Mesenchymal stem cell (in vitro differentiated cells and primary cell): ENCODE results near the gene PPARA.

Experiments
- DNase-seq: peaks from one replicate; pipeline ENCODE4 v3.0.0-alpha.2; 2013
- H2AFZ ChIP-seq: one replicate; pipeline ENCODE4 v1.6.1; 2013; ENCODE audit warnings: low read depth, mild to moderate bottlenecking, control low read depth, inconsistent platforms, low read length, moderate library complexity
- H2AK5ac ChIP-seq: 2 replicates; pipeline ENCODE4 v1.6.1; 2013; ENCODE audit warnings: low read length, moderate library complexity, mild to moderate bottlenecking, inconsistent platforms; ENCODE audit not compliant: severe bottlenecking
- H2BK120ac ChIP-seq: one replicate; pipeline ENCODE4 v1.6.1; 2013; ENCODE audit warnings: low read depth, mild to moderate bottlenecking, inconsistent platforms, low read length, moderate library complexity
- H2BK12ac ChIP-seq, 2 experiments: one replicate each; pipeline ENCODE4 v1.6.1; 2013; ENCODE audit warnings: inconsistent platforms in 2 of 2, low read length in 2 of 2, mild to moderate bottlenecking in 2 of 2, moderate library complexity in 2 of 2, control low read depth in 1 of 2
- H2BK15ac ChIP-seq: one replicate; pipeline ENCODE4 v1.6.1; 2013; ENCODE audit warnings: mild to moderate bottlenecking, low read depth, inconsistent platforms; ENCODE audit not compliant: poor library complexity, severe bottlenecking
- H2BK5ac ChIP-seq: 2 replicates; pipeline ENCODE4 v1.6.1; 2013; ENCODE audit warnings: low read depth, mild to moderate bottlenecking, low read length, control low read depth, inconsistent platforms; ENCODE audit not compliant: poor library complexity, severe bottlenecking
- H3K14ac ChIP-seq, 2 experiments: one replicate each; pipeline ENCODE4 v1.6.1; 2013; ENCODE audit warnings: inconsistent platforms in 2 of 2, low read length in 2 of 2, control low read depth in 1 of 2, mild to moderate bottlenecking in 1 of 2, moderate library complexity in 1 of 2
- H3K18ac ChIP-seq, 2 experiments: one replicate each; pipeline ENCODE4 v1.6.1; 2013; ENCODE audit warnings: inconsistent platforms in 2 of 2, low read length in 2 of 2, control low read depth in 1 of 2, low read depth in 1 of 2, mild to moderate bottlenecking in 1 of 2
- H3K23ac ChIP-seq, 2 experiments: one replicate each; pipeline ENCODE4 v1.6.1; 2013; ENCODE audit warnings: inconsistent platforms in 2 of 2, low read length in 2 of 2, mild to moderate bottlenecking in 2 of 2, moderate library complexity in 2 of 2, control low read depth in 1 of 2
- H3K27ac ChIP-seq: 2 replicates; pipeline ENCODE4 v1.5.1; 2013; ENCODE audit warnings: mild to moderate bottlenecking, moderate library complexity, low read length, control low read depth, inconsistent platforms; ENCODE audit not compliant: poor library complexity, severe bottlenecking
- H3K27me3 ChIP-seq, 2 experiments: 2 replicates each; pipeline versions ENCODE4 v1.6.1 to v1.7.0; 2013; ENCODE audit warnings: low read length in 2 of 2, mild to moderate bottlenecking in 2 of 2, moderate library complexity in 2 of 2, control low read depth in 1 of 2, inconsistent platforms in 1 of 2; ENCODE audit not compliant: control insufficient read depth in 1 of 2, insufficient read depth in 1 of 2
- H3K36me3 ChIP-seq, 2 experiments: 2 replicates each; pipeline versions ENCODE4 v1.6.1 to v1.7.0; 2013; ENCODE audit warnings: low read length in 2 of 2, control low read depth in 1 of 2, inconsistent platforms in 1 of 2, low read depth in 1 of 2, mild to moderate bottlenecking in 1 of 2; ENCODE audit not compliant: insufficient read depth in 2 of 2, control insufficient read depth in 1 of 2
- H3K4ac ChIP-seq, 2 experiments: one replicate each; pipeline ENCODE4 v1.6.1; 2013; ENCODE audit warnings: inconsistent platforms in 2 of 2, low read length in 2 of 2, mild to moderate bottlenecking in 2 of 2, moderate library complexity in 2 of 2, control low read depth in 1 of 2, low read depth in 1 of 2
- H3K4me1 ChIP-seq: 2 replicates; pipeline ENCODE4 v1.6.1; 2013; ENCODE audit warnings: low read depth, low read length, control low read depth; ENCODE audit not compliant: control insufficient read depth, insufficient read depth
- H3K4me2 ChIP-seq: 2 replicates; pipeline ENCODE4 v1.6.1; 2013; ENCODE audit warnings: low read length, mild to moderate bottlenecking, inconsistent platforms; ENCODE audit not compliant: poor library complexity, severe bottlenecking
- H3K4me3 ChIP-seq, 2 experiments: 2 replicates each; pipeline versions ENCODE4 v1.5.1 to v1.7.0; 2013; ENCODE audit warnings: low read length in 2 of 2, mild to moderate bottlenecking in 2 of 2, control low read depth in 1 of 2, low read depth in 1 of 2; ENCODE audit not compliant: insufficient read depth in 1 of 2
- H3K79me1 ChIP-seq: replicated peaks from 2 replicates; pipeline ENCODE4 v1.6.1; 2013; ENCODE audit warnings: mild to moderate bottlenecking, control low read depth, low read length, inconsistent platforms; ENCODE audit not compliant: poor library complexity, severe bottlenecking
- H3K9ac ChIP-seq: 2 replicates; pipeline ENCODE4 v1.7.0; 2013; ENCODE audit warnings: mild to moderate bottlenecking, low read length, moderate library complexity
- H3K9me3 ChIP-seq: 2 replicates; pipeline ENCODE4 v1.7.0; 2013; ENCODE audit warnings: mild to moderate bottlenecking, low read length; ENCODE audit not compliant: control insufficient read depth
- H4K8ac ChIP-seq: one replicate; pipeline ENCODE4 v1.6.1; 2013; ENCODE audit warnings: inconsistent platforms, mild to moderate bottlenecking, low read length, moderate library complexity
- H4K91ac ChIP-seq: one replicate; pipeline ENCODE4 v1.6.1; 2013; ENCODE audit warnings: mild to moderate bottlenecking, low read length, inconsistent platforms
- WGBS: methylation state at CpG from one replicate; pipeline ENCODE4 v1.1.7; 2013; ENCODE audit warnings: mixed read lengths; 5-methylcytosine and 5-hydroxymethylcytosine counted together

Gene PPARA

GRCh38 chr22:46159212-46159611 lies 8.9 kb downstream of the PPARA start:
- no peaks in the 10 kb centered on the region for H3K4me1 ChIP-seq
- H3K14ac ChIP-seq, result no peak overlapping the region
- no peak overlapping the region for H3K9ac ChIP-seq
- no peak overlapping the region for H3K27ac ChIP-seq
- no peak for DNase-seq
- no peak overlapping the region for H3K23ac ChIP-seq
- H3K36me3 ChIP-seq, result peaks cover 20 to 49% of the 10 kb centered on the region in 2 experiments
- WGBS, result 97% methylated on average over 7 of the region's 7 CpGs
- H3K4me3 ChIP-seq, result no peak overlapping the region
- no peak overlapping the region for H2BK15ac ChIP-seq
- H2AFZ ChIP-seq, result no peak overlapping the region
- no peak overlapping the region for H4K8ac ChIP-seq
- no peak overlapping the region for H4K91ac ChIP-seq
- no peak overlapping the region for H2BK5ac ChIP-seq
- no peak overlapping the region for H3K4me2 ChIP-seq
- H3K4ac ChIP-seq, result no peak overlapping the region
- no peak overlapping the region for H2AK5ac ChIP-seq
- H3K27me3 ChIP-seq, result no peaks in the 10 kb centered on the region
- H3K9me3 ChIP-seq, result no peaks in the 10 kb centered on the region
- H3K79me1 ChIP-seq, result peaks cover 14% of the 10 kb centered on the region
- H2BK120ac ChIP-seq, result no peak overlapping the region
- H2BK12ac ChIP-seq, result no peak overlapping the region
- no peak overlapping the region for H3K18ac ChIP-seq

GRCh38 chr22:46159777-46160176 lies 9.5 kb downstream of the PPARA start:
- no peak for DNase-seq
- H2BK120ac ChIP-seq, result no peak overlapping the region
- no peak overlapping the region for H2AFZ ChIP-seq
- H4K91ac ChIP-seq, result no peak overlapping the region
- H3K27ac ChIP-seq, result no peak overlapping the region
- H3K27me3 ChIP-seq, result no peaks in the 10 kb centered on the region
- no peak overlapping the region for H3K4me2 ChIP-seq
- no peak overlapping the region for H4K8ac ChIP-seq
- H3K79me1 ChIP-seq, result peaks cover 13% of the 10 kb centered on the region
- WGBS, result 96% methylated on average over 10 of the region's 10 CpGs
- H2BK12ac ChIP-seq, result no peak overlapping the region
- H3K4me1 ChIP-seq, result no peaks in the 10 kb centered on the region
- no peak overlapping the region for H2BK15ac ChIP-seq
- H2BK5ac ChIP-seq, result no peak overlapping the region
- H3K23ac ChIP-seq, result no peak overlapping the region
- H3K4ac ChIP-seq, result no peak overlapping the region
- H3K9me3 ChIP-seq, result no peaks in the 10 kb centered on the region
- no peak overlapping the region for H3K18ac ChIP-seq
- H3K4me3 ChIP-seq, result no peak overlapping the region
- H3K14ac ChIP-seq, result no peak overlapping the region
- H2AK5ac ChIP-seq, result no peak overlapping the region
- no peak overlapping the region for H3K9ac ChIP-seq
- H3K36me3 ChIP-seq, result peaks cover 15 to 47% of the 10 kb centered on the region in 2 experiments

- H3K79me1 ChIP-seq, result peaks cover 9% of the 10 kb centered on the region
- H3K23ac ChIP-seq, result no peak overlapping the region
- H2BK15ac ChIP-seq, result no peak overlapping the region
- no peak overlapping the region for H3K18ac ChIP-seq
- no peak overlapping the region for H4K8ac ChIP-seq
- no peak overlapping the region for H3K14ac ChIP-seq
- H3K4ac ChIP-seq, result no peak overlapping the region
- no peaks in the 10 kb centered on the region for H3K27me3 ChIP-seq
- H3K4me3 ChIP-seq, result no peak overlapping the region
- H2BK5ac ChIP-seq, result no peak overlapping the region
- H3K4me2 ChIP-seq, result no peak overlapping the region
- H4K91ac ChIP-seq, result no peak overlapping the region
- DNase-seq, result no peak
- H2BK12ac ChIP-seq, result no peak overlapping the region
- no peak overlapping the region for H2AK5ac ChIP-seq
- no peak overlapping the region for H3K27ac ChIP-seq
- H2BK120ac ChIP-seq, result no peak overlapping the region
- peaks cover 8 to 30% of the 10 kb centered on the region in 2 experiments for H3K36me3 ChIP-seq
- H3K9ac ChIP-seq, result no peak overlapping the region
- H3K4me1 ChIP-seq, result no peaks in the 10 kb centered on the region
- no peak overlapping the region for H2AFZ ChIP-seq
- WGBS, result 95% methylated on average over 8 of the region's 10 CpGs
- no peaks in the 10 kb centered on the region for H3K9me3 ChIP-seq
These were observed 12.0 kb downstream of the PPARA start for GRCh38 chr22:46162285-46162684.

GRCh38 chr22:46162771-46163556 lies 12.6 kb downstream of the PPARA start:
- Histone ChIP-seq H3K36me3 (peaks cover 8 to 29% of the 10 kb centered on the region in 2 experiments), H2BK120ac (no peak overlapping the region), H3K9ac (no peak overlapping the region), H2AK5ac (no peak overlapping the region), H3K4me3 (no peak overlapping the region), H3K4me1 (no peaks in the 10 kb centered on the region), H2BK12ac (no peak overlapping the region), H4K8ac (no peak overlapping the region), H3K4me2 (no peak overlapping the region), H3K14ac (no peak overlapping the region), H3K27me3 (no peaks in the 10 kb centered on the region), H3K79me1 (peaks cover 8% of the 10 kb centered on the region), H3K9me3 (no peaks in the 10 kb centered on the region), H2BK15ac (no peak overlapping the region), H3K27ac (no peak overlapping the region), H4K91ac (no peak overlapping the region), H3K18ac (no peak overlapping the region), H3K23ac (no peak overlapping the region), H2BK5ac (no peak overlapping the region), H3K4ac (no peak overlapping the region), H2AFZ (no peak overlapping the region)
- DNase-seq, result no peak
- 93% methylated on average over 13 of the region's 17 CpGs for WGBS
